H9 (cell line): ENCODE measurements around the gene CASP8. TPM values are rescaled to one million over a fixed set of nuclear protein-coding genes. Genes with fewer than 3 reads are reported as not detected.
A peak's percentile ranks its signal among the peaks of the same experiment; 100 is the strongest.

Source experiments
- DNase-seq: peaks from one replicate; pipeline ENCODE4 v3.0.0-alpha.2; 2017
- H2AFZ ChIP-seq: one replicate; pipeline ENCODE4 v1.6.1; 2013; ENCODE audit warnings: mild to moderate bottlenecking, low read length, control low read depth, moderate library complexity
- H2AK5ac ChIP-seq: 2 replicates; pipeline ENCODE4 v1.6.1; 2013; ENCODE audit warnings: low read length, control low read depth, mixed read lengths; ENCODE audit not compliant: insufficient read length
- H2BK120ac ChIP-seq: one replicate; pipeline ENCODE4 v1.6.1; 2013; ENCODE audit warnings: low read depth, mild to moderate bottlenecking, low read length, control low read depth, inconsistent platforms; ENCODE audit not compliant: poor library complexity, severe bottlenecking
- H2BK12ac ChIP-seq: 2 replicates; pipeline ENCODE4 v1.6.1; 2013; ENCODE audit warnings: low read length, control low read depth, mixed read lengths, low read depth; ENCODE audit not compliant: insufficient read length
- H2BK15ac ChIP-seq: 2 replicates; pipeline ENCODE4 v1.6.1; 2013; ENCODE audit warnings: low read depth, low read length, control low read depth
- H2BK20ac ChIP-seq: one replicate; pipeline ENCODE4 v1.6.1; 2013; ENCODE audit warnings: low read depth, mild to moderate bottlenecking, low read length, control low read depth, inconsistent platforms; ENCODE audit not compliant: poor library complexity, severe bottlenecking
- H2BK5ac ChIP-seq: 2 replicates; pipeline ENCODE4 v1.6.1; 2013; ENCODE audit warnings: low read length, control low read depth, mixed read lengths; ENCODE audit not compliant: insufficient read length
- H3K14ac ChIP-seq: 2 replicates; pipeline ENCODE4 v1.6.1; 2013; ENCODE audit warnings: low read length, control low read depth; ENCODE audit not compliant: insufficient read depth
- H3K18ac ChIP-seq: 2 replicates; pipeline ENCODE4 v1.6.1; 2013; ENCODE audit warnings: low read depth, mild to moderate bottlenecking, mixed read lengths, low read length, control low read depth; ENCODE audit not compliant: insufficient read length
- H3K23ac ChIP-seq: 2 replicates; pipeline ENCODE4 v1.6.1; 2013; ENCODE audit warnings: low read length, control low read depth, mixed read lengths, low read depth; ENCODE audit not compliant: insufficient read length
- H3K23me2 ChIP-seq: 2 replicates; pipeline ENCODE4 v1.6.1; 2013; ENCODE audit warnings: low read depth, mild to moderate bottlenecking, mixed read lengths, low read length, control low read depth; ENCODE audit not compliant: insufficient read length, poor library complexity, severe bottlenecking
- H3K27ac ChIP-seq: 2 replicates; pipeline ENCODE4 v1.5.1; 2013; ENCODE audit warnings: low read length, control low read depth, mixed read lengths, low read depth; ENCODE audit not compliant: insufficient read length
- H3K27me3 ChIP-seq: 2 replicates; pipeline ENCODE4 v1.6.1; 2013; ENCODE audit warnings: low read length, control low read depth, inconsistent platforms; ENCODE audit not compliant: insufficient read depth
- H3K4ac ChIP-seq: 2 replicates; pipeline ENCODE4 v1.6.1; 2013; ENCODE audit warnings: low read depth, mild to moderate bottlenecking, control low read depth, inconsistent platforms, low read length, moderate library complexity
- H3K4me1 ChIP-seq: 2 replicates; pipeline ENCODE4 v1.6.1; 2013; ENCODE audit warnings: low read length, control low read depth, inconsistent platforms; ENCODE audit not compliant: insufficient read depth
- H3K4me2 ChIP-seq: 2 replicates; pipeline ENCODE4 v1.6.1; 2013; ENCODE audit warnings: low read length, control low read depth, mixed read lengths; ENCODE audit not compliant: insufficient read length, insufficient read depth
- H3K56ac ChIP-seq: 2 replicates; pipeline ENCODE4 v1.6.1; 2013; ENCODE audit warnings: low read depth, mild to moderate bottlenecking, mixed read lengths, low read length, control low read depth; ENCODE audit not compliant: insufficient read length
- H3K79me1 ChIP-seq: 2 replicates; pipeline ENCODE4 v1.6.1; 2013; ENCODE audit warnings: low read depth, mild to moderate bottlenecking, moderate library complexity, low read length, control low read depth, inconsistent platforms; ENCODE audit not compliant: insufficient read depth, poor library complexity, severe bottlenecking
- H3K79me2 ChIP-seq: 2 replicates; pipeline ENCODE4 v1.6.1; 2013; ENCODE audit warnings: low read length, control low read depth, inconsistent platforms; ENCODE audit not compliant: insufficient read depth
- H3K9ac ChIP-seq: 2 replicates; pipeline ENCODE4 v1.6.1; 2013; ENCODE audit warnings: low read length, control low read depth, mixed read lengths; ENCODE audit not compliant: insufficient read length; ENCODE audit errors: extremely low read depth
- H3K9me3 ChIP-seq: one replicate; pipeline ENCODE4 v1.6.1; 2013; ENCODE audit warnings: low read depth, low read length, inconsistent platforms; ENCODE audit not compliant: control insufficient read depth
- H3T11ph ChIP-seq: one replicate; pipeline ENCODE4 v1.6.1; 2013; ENCODE audit warnings: mild to moderate bottlenecking, low read length, control low read depth, inconsistent platforms
- H4K20me1 ChIP-seq: one replicate; pipeline ENCODE4 v1.6.1; 2013; ENCODE audit not compliant: control insufficient read depth, insufficient read length, insufficient read depth
- H4K5ac ChIP-seq: 2 replicates; pipeline ENCODE4 v1.6.1; 2013; ENCODE audit warnings: low read depth, mild to moderate bottlenecking, mixed read lengths, low read length, control low read depth; ENCODE audit not compliant: insufficient read length
- H4K8ac ChIP-seq: replicated peaks from 2 replicates; pipeline ENCODE4 v1.6.1; 2013; ENCODE audit warnings: low read length, control low read depth, mixed read lengths, low read depth; ENCODE audit not compliant: insufficient read length
- H4K91ac ChIP-seq: 2 replicates; pipeline ENCODE4 v1.6.1; 2013; ENCODE audit warnings: low read depth, mild to moderate bottlenecking, moderate library complexity, mixed read lengths, low read length, control low read depth; ENCODE audit not compliant: insufficient read length
- H3K27ac Mint-ChIP-seq, 3 experiments: 2 replicates in 2 of 3; 3 replicates in 1 of 3; pipeline ENCODE4 v1.8.0; 2020 to 2021; ENCODE audit warnings: mixed read lengths in 3 of 3, mild to moderate bottlenecking in 1 of 3, moderate library complexity in 1 of 3
- H3K27me3 Mint-ChIP-seq: 2 replicates; pipeline ENCODE4 v1.8.0; 2021; ENCODE audit warnings: low read depth, mild to moderate bottlenecking, moderate library complexity, mixed read lengths
- H3K36me3 Mint-ChIP-seq, 3 experiments: 2 replicates in 2 of 3; 3 replicates in 1 of 3; pipeline ENCODE4 v1.8.0; 2020 to 2021; ENCODE audit warnings: low read depth in 3 of 3, mixed read lengths in 3 of 3; ENCODE audit not compliant: insufficient read depth in 1 of 3
- H3K4me1 Mint-ChIP-seq, 2 experiments: 2 replicates each; pipeline ENCODE4 v1.8.0; 2020; ENCODE audit warnings: mixed read lengths in 2 of 2
- H3K4me3 Mint-ChIP-seq, 2 experiments: 2 replicates in 1 of 2; 3 replicates in 1 of 2; pipeline ENCODE4 v1.8.0; 2020 to 2021; ENCODE audit warnings: mild to moderate bottlenecking in 2 of 2, mixed read lengths in 2 of 2, moderate library complexity in 1 of 2
- H3K9me3 Mint-ChIP-seq, 2 experiments: 2 replicates in 1 of 2; 3 replicates in 1 of 2; pipeline ENCODE4 v1.8.0; 2020; ENCODE audit warnings: mild to moderate bottlenecking in 2 of 2, mixed read lengths in 2 of 2, moderate library complexity in 1 of 2
- CTCF ChIP-seq: fragments of 200-600 bp; sonication (generic); conservative IDR thresholded peaks from 3 replicates; pipeline ENCODE4 v1.8.0; 2021; ENCODE audit warnings: antibody characterized with exemption, mild to moderate bottlenecking
- WGBS: extraction: QIAGEN DNeasy Blood & Tissue Kit; methylation state at CpG from one replicate; pipeline ENCODE4 v1.1.7; 2013; ENCODE audit warnings: missing lambda C conversion rate, low lambda C conversion rate, mixed read lengths; ENCODE audit not compliant: insufficient read length; ENCODE audit errors: extremely low coverage; 5-methylcytosine and 5-hydroxymethylcytosine counted together
- total RNA-seq: library from RNA; stranded (reverse); gene quantifications from 2 replicates; pipeline ENCODE4 v1.2.1, GENCODE V29; 2021

CASP8 gene
- total RNA-seq, 1 experiment from 2014 or later = 10.0 TPM

GRCh38 chr2:201258666-201259615, 1.4 kb upstream of the CASP8 start:
- H2AK5ac ChIP-seq = no peak overlapping the region

More at GRCh38 chr2:201258666-201259615, 1.4 kb upstream of the CASP8 start:
- no peak overlapping the region for H3T11ph ChIP-seq
- H2BK15ac ChIP-seq = no peak overlapping the region
- no CpG with 5 or more reads among the region's 15 CpGs for WGBS
- no peaks in the 10 kb centered on the region for H3K27me3 ChIP-seq
- H3K18ac ChIP-seq = peak overlapping the region; percentile 18
- H2BK5ac ChIP-seq = no peak overlapping the region
- H3K4me2 ChIP-seq = peak overlapping the region; percentile 55
- H3K27ac ChIP-seq = no peak overlapping the region
- no peaks in the 10 kb centered on the region for H3K79me2 ChIP-seq
- no peak overlapping the region for H2BK20ac ChIP-seq
- 0 out of 2 replicates have a peak overlapping the region, but pooled peaks have one; percentile 90 for H3K14ac ChIP-seq
- no peaks in the 10 kb centered on the region; the same call in 1 of the 2 replicates for H3K27me3 Mint-ChIP-seq
- no peaks in the 10 kb centered on the region for H3K9me3 ChIP-seq
- H3K4me1 Mint-ChIP-seq = peaks cover 28% of the 10 kb centered on the region in 2 experiments
- no peak overlapping the region for H3K23ac ChIP-seq
- no peak overlapping the region for H4K91ac ChIP-seq
- H3K36me3 Mint-ChIP-seq = no peaks in the 10 kb centered on the region; a peak in 1 of 7 replicates
- no peaks in the 10 kb centered on the region for H3K23me2 ChIP-seq
- H3K4ac ChIP-seq = no peak overlapping the region
- no peak overlapping the region for H4K5ac ChIP-seq
- no peak overlapping the region for H2AFZ ChIP-seq
- no peaks in the 10 kb centered on the region for H4K20me1 ChIP-seq
- no peak for TF ChIP-seq CTCF
- H3K4me1 ChIP-seq = peaks cover 11% of the 10 kb centered on the region
- no peak for DNase-seq
- H3K4me3 Mint-ChIP-seq = peak overlapping the region; percentile 53 to 73
- no peak overlapping the region for H2BK12ac ChIP-seq
- H3K27ac Mint-ChIP-seq = peak overlapping the region in 2 of 3 experiments; percentile 85 to 90; a peak in 5 of 7 replicates
- no peak overlapping the region for H3K56ac ChIP-seq
- H3K79me1 ChIP-seq = no peaks in the 10 kb centered on the region
- H3K9ac ChIP-seq = no peak overlapping the region
- no peak overlapping the region for H4K8ac ChIP-seq
- no peak overlapping the region for H2BK120ac ChIP-seq
- H3K9me3 Mint-ChIP-seq = no peaks in the 10 kb centered on the region
